HG03354 (cell line): ENCODE data around the gene NME9.

Source experiments
- ATAC-seq: cut with Tn5 transposase; IDR thresholded peaks from one replicate; pipeline ENCODE4 v1.9.1; 2021; ENCODE audit warnings: mild to moderate bottlenecking; ENCODE audit not compliant: unreplicated experiment, poor library complexity, severe bottlenecking

NME9 gene

GRCh38 chr3:138340511-138340910 lies 10.9 kb upstream of the NME9 start:
- ATAC-seq, result no peak

GRCh38 chr3:138338811-138339210 lies 9.2 kb upstream of the NME9 start:
- ATAC-seq, result no peak

- no peak for ATAC-seq
Measured at GRCh38 chr3:138338244-138338643, 8.6 kb upstream of the NME9 start.

GRCh38 chr3:138336454-138336999 lies 6.9 kb upstream of the NME9 start:
- no peak for ATAC-seq

- ATAC-seq, result no peak
Measured at GRCh38 chr3:138334608-138335007, 5.0 kb upstream of the NME9 start.

- no peak for ATAC-seq
Measured at GRCh38 chr3:138332472-138333073, 2.9 kb upstream of the NME9 start.

- ATAC-seq, result no peak
Measured at GRCh38 chr3:138331143-138331894, 1.7 kb upstream of the NME9 start.

GRCh38 chr3:138329984-138330293 lies 288 bp upstream of the NME9 start:
- ATAC-seq, result no peak

GRCh38 chr3:138328341-138328740 lies 1.3 kb downstream of the NME9 start:
- no peak for ATAC-seq

- no peak for ATAC-seq
Measured at GRCh38 chr3:138327831-138328230, 1.8 kb downstream of the NME9 start.

GRCh38 chr3:138326866-138327595 lies 2.6 kb downstream of the NME9 start:
- no peak for ATAC-seq

GRCh38 chr3:138325990-138326389 lies 3.7 kb downstream of the NME9 start:
- no peak for ATAC-seq

GRCh38 chr3:138323971-138324370 lies 5.7 kb downstream of the NME9 start:
- no peak for ATAC-seq

- ATAC-seq, result no peak
Measured at GRCh38 chr3:138317687-138318086, 12.0 kb downstream of the NME9 start.

GRCh38 chr3:138314751-138315150 lies 14.9 kb downstream of the NME9 start:
- ATAC-seq, result no peak

GRCh38 chr3:138310494-138310893 lies 19.2 kb downstream of the NME9 start:
- ATAC-seq, result no peak

GRCh38 chr3:138308783-138309182 lies 20.9 kb downstream of the NME9 start:
- no peak for ATAC-seq

- no peak for ATAC-seq
Measured at GRCh38 chr3:138307899-138308298, 21.8 kb downstream of the NME9 start.

GRCh38 chr3:138303474-138303873 lies 26.2 kb downstream of the NME9 start:
- ATAC-seq, result no peak

- ATAC-seq, result no peak
Measured at GRCh38 chr3:138300647-138301046, 29.0 kb downstream of the NME9 start.

GRCh38 chr3:138297876-138298275 lies 31.8 kb downstream of the NME9 start:
- no peak for ATAC-seq
